ENCODE data around the gene LAMB1. TPM values are rescaled to one million over a fixed set of nuclear protein-coding genes. Genes with fewer than 3 reads are reported as not detected.

The LAMB1 gene
- total and polyA plus RNA-seq, 2 experiments from 2014 or later = 31.8 to 34.0 TPM

DNA sequence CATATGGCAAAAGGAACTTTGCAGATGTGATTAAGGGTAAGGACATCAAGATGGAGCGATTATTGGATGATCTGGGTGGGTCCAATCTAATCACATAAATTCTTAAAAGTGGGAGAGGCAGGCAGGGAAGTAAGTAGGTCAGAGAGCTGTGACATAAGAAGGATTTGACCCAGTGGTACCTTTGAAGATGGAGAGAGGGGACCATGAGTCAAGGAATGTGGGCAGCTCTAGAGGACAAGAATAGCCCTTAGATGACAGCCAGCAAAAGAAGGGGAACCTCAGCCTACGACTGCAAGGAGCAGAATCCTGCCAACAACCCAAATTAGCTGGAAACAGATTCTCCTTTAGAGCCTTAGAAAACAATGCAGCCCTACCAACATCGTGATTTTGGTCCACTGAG, 34.5 kb downstream of the LAMB1 start:
- Histone ChIP-seq H3K9me3 (ENCODE audit: low read depth) (no peaks in the 10 kb centered on the region), H3K4me3 (no peak overlapping the region), H3K27me3 (no peaks in the 10 kb centered on the region), H3K36me3 (no peaks in the 10 kb centered on the region), H3K27ac (no peak overlapping the region), H3K4me1 (ENCODE audit: low read depth) (peaks cover 26% of the 10 kb centered on the region)
- DNase-seq (ENCODE audit: low read depth in 1 of 2, low spot score in 1 of 2) = no peak
- TF ChIP-seq, protein P1, sequence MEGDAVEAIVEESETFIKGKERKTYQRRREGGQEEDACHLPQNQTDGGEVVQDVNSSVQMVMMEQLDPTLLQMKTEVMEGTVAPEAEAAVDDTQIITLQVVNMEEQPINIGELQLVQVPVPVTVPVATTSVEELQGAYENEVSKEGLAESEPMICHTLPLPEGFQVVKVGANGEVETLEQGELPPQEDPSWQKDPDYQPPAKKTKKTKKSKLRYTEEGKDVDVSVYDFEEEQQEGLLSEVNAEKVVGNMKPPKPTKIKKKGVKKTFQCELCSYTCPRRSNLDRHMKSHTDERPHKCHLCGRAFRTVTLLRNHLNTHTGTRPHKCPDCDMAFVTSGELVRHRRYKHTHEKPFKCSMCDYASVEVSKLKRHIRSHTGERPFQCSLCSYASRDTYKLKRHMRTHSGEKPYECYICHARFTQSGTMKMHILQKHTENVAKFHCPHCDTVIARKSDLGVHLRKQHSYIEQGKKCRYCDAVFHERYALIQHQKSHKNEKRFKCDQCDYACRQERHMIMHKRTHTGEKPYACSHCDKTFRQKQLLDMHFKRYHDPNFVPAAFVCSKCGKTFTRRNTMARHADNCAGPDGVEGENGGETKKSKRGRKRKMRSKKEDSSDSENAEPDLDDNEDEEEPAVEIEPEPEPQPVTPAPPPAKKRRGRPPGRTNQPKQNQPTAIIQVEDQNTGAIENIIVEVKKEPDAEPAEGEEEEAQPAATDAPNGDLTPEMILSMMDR (IDR thresholded peaks at IDR 0.05; ENCODE audit: low read depth, low read length) = no peak

DNA sequence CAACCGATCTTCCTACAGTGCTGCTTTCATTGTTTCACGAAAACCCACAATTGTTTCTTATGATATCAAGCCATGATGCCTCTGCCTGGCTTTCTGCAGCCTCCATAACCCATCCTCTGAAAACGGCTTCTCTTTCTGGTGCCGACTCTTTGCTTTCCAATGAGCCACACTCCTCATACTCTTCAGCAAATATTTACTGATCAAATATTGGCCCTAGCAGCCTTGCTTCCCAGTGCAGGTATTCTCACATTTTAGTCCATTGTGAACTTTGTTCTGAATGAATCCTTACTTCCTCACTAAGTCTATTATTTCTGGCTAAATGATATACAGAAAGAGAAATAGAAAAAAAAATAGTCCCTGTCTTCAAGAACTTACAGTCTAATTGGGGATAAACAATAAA, 35.5 kb downstream of the LAMB1 start:
- Histone ChIP-seq H3K27ac (peak overlapping the region; percentile 80), H3K36me3 (no peaks in the 10 kb centered on the region), H3K9me3 (ENCODE audit: low read depth) (no peaks in the 10 kb centered on the region), H3K27me3 (no peaks in the 10 kb centered on the region), H3K4me1 (ENCODE audit: low read depth) (peaks cover 24% of the 10 kb centered on the region), H3K4me3 (no peak overlapping the region)
- TF ChIP-seq, protein P1 (IDR thresholded peaks at IDR 0.05; ENCODE audit: low read depth, low read length) = no peak
- DNase-seq (ENCODE audit: low read depth in 1 of 2, low spot score in 1 of 2) = no peak

DNA sequence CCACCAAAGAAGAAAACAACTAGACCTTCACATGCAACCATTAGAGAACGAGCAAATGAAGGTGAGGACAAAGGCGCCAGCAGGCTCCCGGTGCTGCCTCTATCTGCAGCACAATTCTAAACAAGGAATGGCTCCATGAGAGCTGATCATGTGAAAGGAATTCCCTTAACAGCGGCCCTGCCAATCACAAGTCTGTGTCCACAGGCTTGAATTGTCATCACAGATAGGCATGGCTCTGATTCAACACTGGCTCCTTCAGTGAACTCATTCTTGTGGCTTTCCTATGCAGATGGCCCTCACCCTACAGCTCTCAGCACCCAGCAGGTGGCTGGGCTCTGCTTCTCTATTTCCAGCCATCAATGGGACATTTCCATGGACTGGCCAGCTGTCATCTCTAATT, 36.2 kb downstream of the LAMB1 start:
- peak overlapping the region; percentile 80 for H3K27ac ChIP-seq
- H3K36me3 ChIP-seq = no peaks in the 10 kb centered on the region
- H3K4me3 ChIP-seq = no peak overlapping the region
- TF ChIP-seq, protein P1 (IDR thresholded peaks at IDR 0.05; ENCODE audit: low read depth, low read length) = no peak
- H3K9me3 ChIP-seq (ENCODE audit: low read depth) = no peaks in the 10 kb centered on the region
- no peaks in the 10 kb centered on the region for H3K27me3 ChIP-seq
- DNase-seq (ENCODE audit: low read depth in 1 of 2, low spot score in 1 of 2) = peak; percentile 74 to 83
- H3K4me1 ChIP-seq (ENCODE audit: low read depth) = peaks cover 17% of the 10 kb centered on the region

DNA sequence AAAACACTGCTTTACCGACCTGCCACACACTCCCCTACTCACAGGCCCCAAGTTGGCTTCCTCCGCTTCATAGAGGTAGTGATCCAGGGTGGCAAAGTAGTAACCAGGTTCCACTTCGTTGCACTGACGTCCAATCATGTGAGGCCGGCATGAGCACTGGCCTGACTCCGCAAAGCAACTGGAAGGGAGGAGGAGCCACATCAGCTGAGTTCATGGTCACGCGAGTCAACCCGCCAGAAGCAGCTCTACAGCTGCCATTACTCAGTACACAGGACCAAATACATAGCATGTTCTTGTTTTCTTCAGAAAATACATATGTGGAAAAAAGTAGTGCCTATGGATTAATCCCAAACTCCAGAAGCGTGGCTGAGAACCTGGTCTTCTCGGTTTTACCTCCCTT, 38.5 kb downstream of the LAMB1 start:
- H3K27ac ChIP-seq = no peak overlapping the region
- TF ChIP-seq, protein P1 (IDR thresholded peaks at IDR 0.05; ENCODE audit: low read depth, low read length) = no peak
- no peaks in the 10 kb centered on the region for H3K27me3 ChIP-seq
- H3K36me3 ChIP-seq = no peaks in the 10 kb centered on the region
- peaks cover 12% of the 10 kb centered on the region for H3K4me1 ChIP-seq (ENCODE audit: low read depth)
- H3K4me3 ChIP-seq = no peak overlapping the region
- no peak for DNase-seq (ENCODE audit: low read depth in 1 of 2, low spot score in 1 of 2)
- H3K9me3 ChIP-seq (ENCODE audit: low read depth) = no peaks in the 10 kb centered on the region

DNA sequence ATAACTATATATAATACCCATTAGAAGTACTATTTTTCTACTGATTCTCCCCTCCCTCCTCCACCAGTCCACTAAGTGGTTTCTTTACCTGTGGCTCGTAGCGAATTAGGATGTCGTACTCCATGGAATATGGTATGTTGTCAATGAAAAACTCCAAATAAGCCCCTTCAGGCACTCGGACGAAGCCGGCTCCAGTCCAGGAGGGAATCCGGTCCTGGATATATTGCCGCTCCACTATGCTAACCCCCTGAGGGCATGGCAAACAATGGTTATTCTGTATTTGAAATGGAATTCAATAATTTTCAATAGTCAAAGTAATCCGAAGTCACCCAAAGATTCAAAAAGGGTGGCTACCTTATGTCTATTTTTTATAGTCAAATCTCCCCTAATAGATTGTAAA, 40.1 kb downstream of the LAMB1 start:
- peaks cover 12% of the 10 kb centered on the region for H3K4me1 ChIP-seq (ENCODE audit: low read depth)
- DNase-seq (ENCODE audit: low read depth in 1 of 2, low spot score in 1 of 2) = no peak
- H3K27ac ChIP-seq = no peak overlapping the region
- no peaks in the 10 kb centered on the region for H3K27me3 ChIP-seq
- peaks cover 4% of the 10 kb centered on the region for H3K36me3 ChIP-seq
- TF ChIP-seq, protein P1 (IDR thresholded peaks at IDR 0.05; ENCODE audit: low read depth, low read length) = no peak
- H3K4me3 ChIP-seq = no peak overlapping the region
- H3K9me3 ChIP-seq (ENCODE audit: low read depth) = no peaks in the 10 kb centered on the region

DNA sequence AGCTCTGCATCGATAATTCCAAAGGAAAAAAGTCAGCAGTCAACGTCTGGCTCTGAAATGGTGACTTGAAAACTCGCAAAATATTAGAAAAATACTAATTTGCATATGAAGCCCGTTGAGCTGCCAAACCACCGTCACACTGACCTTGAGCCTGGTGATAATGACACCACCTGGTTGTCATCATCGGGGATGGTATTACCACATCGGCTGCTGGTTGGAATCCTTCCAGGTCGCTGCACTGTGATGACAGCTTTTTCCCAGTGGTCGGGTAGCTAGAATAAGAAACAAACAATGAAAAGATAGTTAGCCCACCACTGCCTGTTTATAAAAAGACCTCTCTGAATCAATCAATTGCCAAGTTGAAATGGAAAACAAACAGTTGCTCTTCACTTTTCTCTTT, 41.6 kb downstream of the LAMB1 start:
- TF ChIP-seq, protein P1 (IDR thresholded peaks at IDR 0.05; ENCODE audit: low read depth, low read length) = no peak
- peak in 1 of 2 donors; percentile 73 for DNase-seq (ENCODE audit: low read depth in 1 of 2, low spot score in 1 of 2)
- peaks cover 4% of the 10 kb centered on the region for H3K36me3 ChIP-seq
- H3K4me3 ChIP-seq = no peak overlapping the region
- H3K27me3 ChIP-seq = no peaks in the 10 kb centered on the region
- H3K27ac ChIP-seq = no peak overlapping the region
- H3K4me1 ChIP-seq (ENCODE audit: low read depth) = peaks cover under 1% of the 10 kb centered on the region
- no peaks in the 10 kb centered on the region for H3K9me3 ChIP-seq (ENCODE audit: low read depth)

Data from cardiac muscle cell (in vitro differentiated cells and primary cell).